ENCODE results near the gene PCCB. TPM values are rescaled to one million over a fixed set of nuclear protein-coding genes. Genes with fewer than 3 reads are reported as not detected.
A peak's percentile ranks its signal among the peaks of the same experiment; 100 is the strongest.
"Not testable (repeated sequence)": the region's sequence is repeated elsewhere in the genome, so short reads cannot be mapped to it uniquely, and the experiment has no call there.

Gene PCCB
- total RNA-seq, 2 donors from 2014 or later = 43.9 to 53.5 TPM

DNA sequence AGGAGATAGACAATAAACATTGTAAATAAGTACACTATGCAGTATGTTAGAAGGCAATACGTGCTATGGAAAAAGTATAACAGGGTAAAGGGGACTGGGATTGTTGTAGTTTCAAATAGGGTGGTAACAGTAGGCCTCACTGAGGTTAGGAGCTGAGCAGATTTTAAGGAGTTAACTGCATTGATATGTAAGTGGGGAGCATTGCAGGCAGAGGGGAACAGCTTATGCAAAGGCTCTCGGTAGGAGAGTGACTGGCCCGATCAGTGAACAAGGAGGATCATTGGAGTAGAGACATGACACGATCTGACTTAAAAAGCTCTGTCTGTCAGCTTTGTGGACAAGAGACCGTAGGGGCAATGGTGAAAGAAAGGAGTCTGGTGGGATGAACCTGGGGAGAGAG is 46.8 kb downstream of the PCCB start:
- no peak overlapping the region for H3K4me3 Mint-ChIP-seq
- DNase-seq (no peak), ATAC-seq (replicated peaks in 1 of 2) (no peak)
- no peak overlapping the region for H3K27ac Mint-ChIP-seq
- no peaks in the 10 kb centered on the region for H3K27me3 Mint-ChIP-seq (ENCODE audit: low read depth)
- no peaks in the 10 kb centered on the region for H3K9me3 Mint-ChIP-seq
- peaks cover 0 to 6% of the 10 kb centered on the region in 2 donors for H3K36me3 Mint-ChIP-seq (ENCODE audit: insufficient read depth in 2 of 2)
- no peaks in the 10 kb centered on the region for H3K4me1 Mint-ChIP-seq (ENCODE audit: low read depth)

DNA sequence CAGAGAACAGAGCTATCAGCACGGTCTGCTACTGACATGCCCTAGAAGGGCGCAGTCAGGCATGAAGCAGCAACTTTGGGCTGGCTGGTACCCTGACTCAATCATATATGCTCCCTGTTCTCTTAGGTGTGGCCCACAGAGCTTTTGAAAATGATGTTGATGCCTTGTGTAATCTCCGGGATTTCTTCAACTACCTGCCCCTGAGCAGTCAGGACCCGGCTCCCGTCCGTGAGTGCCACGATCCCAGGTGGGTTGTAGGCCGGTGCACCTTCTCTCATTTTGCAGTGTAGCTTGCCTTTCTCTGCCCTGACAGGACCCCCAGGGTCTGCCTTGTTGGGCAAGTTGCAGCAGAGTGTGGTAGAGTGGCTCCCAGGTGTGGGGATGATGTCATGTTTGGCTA is 47.7 kb downstream of the PCCB start:
- no peak for DNase-seq
- ATAC-seq (replicated peaks in 1 of 2) = no peak
- Mint-ChIP-seq H3K36me3 (ENCODE audit: insufficient read depth in 2 of 2) (peaks cover 0 to 6% of the 10 kb centered on the region in 2 donors), H3K4me3 (no peak overlapping the region), H3K27ac (no peak overlapping the region), H3K27me3 (ENCODE audit: low read depth) (no peaks in the 10 kb centered on the region), H3K9me3 (no peaks in the 10 kb centered on the region), H3K4me1 (ENCODE audit: low read depth) (no peaks in the 10 kb centered on the region)

DNA sequence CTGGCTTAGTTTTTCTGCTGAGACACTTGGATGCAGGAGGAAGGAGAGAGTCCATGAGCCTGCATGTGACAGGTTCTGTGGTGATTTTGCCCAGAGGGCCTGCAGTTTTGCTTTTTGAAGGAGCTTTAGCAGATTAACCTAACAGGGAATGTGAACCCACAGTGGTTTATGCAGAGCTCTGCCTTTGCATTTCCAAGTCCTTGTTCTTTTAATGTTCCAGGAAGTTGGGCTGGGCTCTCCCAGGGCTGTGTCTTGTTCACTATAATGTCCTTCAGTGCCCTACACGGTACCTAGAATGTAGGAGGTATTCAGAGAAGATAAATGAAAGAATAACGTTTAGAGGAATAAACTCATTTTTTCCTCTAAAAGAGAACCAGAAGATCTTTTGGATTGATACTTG is 50.3 kb downstream of the PCCB start:
- ATAC-seq (replicated peaks in 1 of 2) (no peak), DNase-seq (no peak)
- Mint-ChIP-seq H3K9me3 (no peaks in the 10 kb centered on the region), H3K27me3 (ENCODE audit: low read depth) (no peaks in the 10 kb centered on the region), H3K4me3 (no peak overlapping the region), H3K36me3 (ENCODE audit: insufficient read depth in 2 of 2) (peaks cover 0 to 6% of the 10 kb centered on the region in 2 donors), H3K4me1 (ENCODE audit: low read depth) (no peaks in the 10 kb centered on the region), H3K27ac (no peak overlapping the region)

DNA sequence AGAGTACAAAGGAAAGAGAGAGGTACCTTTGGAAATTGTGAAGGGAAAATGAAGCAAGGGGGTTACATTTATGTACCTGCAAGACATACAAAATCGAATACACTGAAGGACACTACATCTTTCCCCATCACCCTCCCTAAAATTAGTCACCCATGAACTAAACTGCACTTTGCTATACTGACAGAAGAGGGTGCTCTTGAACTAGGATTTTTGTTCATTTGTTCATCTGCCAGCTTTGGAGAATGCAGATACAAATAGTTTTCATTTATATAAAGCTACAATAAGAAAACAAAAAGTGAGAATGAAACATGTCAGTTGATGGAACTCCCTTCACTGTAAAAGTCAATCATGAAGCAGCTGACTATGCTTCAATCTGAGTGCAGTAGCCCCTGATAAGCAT is 55.7 kb downstream of the PCCB start:
- H3K4me1 Mint-ChIP-seq (ENCODE audit: low read depth) = no peaks in the 10 kb centered on the region
- H3K36me3 Mint-ChIP-seq (ENCODE audit: insufficient read depth in 2 of 2) = peaks cover 1 to 8% of the 10 kb centered on the region in 2 donors
- DNase-seq (peak in 1 of 2 donors; percentile 19), ATAC-seq (replicated peaks in 1 of 2) (no peak)
- no peak overlapping the region for H3K4me3 Mint-ChIP-seq
- H3K9me3 Mint-ChIP-seq = no peaks in the 10 kb centered on the region
- H3K27ac Mint-ChIP-seq = peak overlapping the region; percentile 79
- no peaks in the 10 kb centered on the region for H3K27me3 Mint-ChIP-seq (ENCODE audit: low read depth)

DNA sequence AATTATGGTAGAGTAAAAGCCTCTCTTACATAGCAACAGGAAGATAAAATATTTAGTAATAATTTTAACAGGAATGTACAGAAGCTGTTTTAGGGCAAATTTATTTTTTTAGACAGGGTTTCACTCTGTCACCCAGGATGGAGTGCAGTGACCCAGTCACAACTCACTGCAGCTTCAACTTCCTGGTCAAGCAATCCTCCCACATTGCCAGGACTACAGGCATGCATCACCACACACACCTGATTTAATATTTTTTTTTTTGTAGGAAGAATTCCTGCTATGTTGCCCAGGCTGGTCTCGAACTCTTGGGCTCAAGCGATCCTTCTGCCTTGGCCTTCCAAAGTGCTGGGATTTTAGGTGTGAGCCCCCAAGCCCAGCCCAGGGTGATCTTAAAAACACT is 61.1 kb downstream of the PCCB start:
- H3K9me3 Mint-ChIP-seq = no peaks in the 10 kb centered on the region
- no peaks in the 10 kb centered on the region for H3K4me1 Mint-ChIP-seq (ENCODE audit: low read depth)
- H3K27me3 Mint-ChIP-seq (ENCODE audit: low read depth) = no peaks in the 10 kb centered on the region
- no peak overlapping the region for H3K27ac Mint-ChIP-seq
- ATAC-seq (replicated peaks in 1 of 2) (no peak), DNase-seq (no peak)
- no peak overlapping the region for H3K4me3 Mint-ChIP-seq
- H3K36me3 Mint-ChIP-seq (ENCODE audit: insufficient read depth in 2 of 2) = peaks cover 0 to 7% of the 10 kb centered on the region in 2 donors

DNA sequence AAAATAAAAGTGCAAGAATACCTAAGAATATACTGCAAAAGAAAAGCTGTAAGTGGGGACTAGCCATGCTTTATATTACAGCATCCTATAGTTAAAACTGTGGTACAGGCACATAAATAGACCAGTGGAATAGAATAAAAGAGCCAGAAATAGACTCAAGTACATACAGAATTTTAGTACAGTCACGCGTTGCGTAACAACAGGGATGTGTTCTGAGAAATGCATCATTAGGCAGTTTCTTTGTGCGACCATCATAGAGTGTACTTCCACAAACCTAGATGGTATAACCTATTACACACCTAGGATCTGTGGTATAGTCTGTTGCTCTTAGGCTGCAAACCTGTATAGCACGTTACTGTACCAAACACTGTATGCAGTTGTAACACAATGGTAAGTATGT is 61.8 kb downstream of the PCCB start:
- peaks cover 0 to 12% of the 10 kb centered on the region in 2 donors for H3K36me3 Mint-ChIP-seq (ENCODE audit: insufficient read depth in 2 of 2)
- H3K27ac Mint-ChIP-seq = peak overlapping the region; percentile 46
- no peaks in the 10 kb centered on the region for H3K4me1 Mint-ChIP-seq (ENCODE audit: low read depth)
- H3K4me3 Mint-ChIP-seq = no peak overlapping the region
- H3K9me3 Mint-ChIP-seq = no peaks in the 10 kb centered on the region
- no peaks in the 10 kb centered on the region for H3K27me3 Mint-ChIP-seq (ENCODE audit: low read depth)
- no peak for ATAC-seq (replicated peaks in 1 of 2)
- DNase-seq = no peak

DNA sequence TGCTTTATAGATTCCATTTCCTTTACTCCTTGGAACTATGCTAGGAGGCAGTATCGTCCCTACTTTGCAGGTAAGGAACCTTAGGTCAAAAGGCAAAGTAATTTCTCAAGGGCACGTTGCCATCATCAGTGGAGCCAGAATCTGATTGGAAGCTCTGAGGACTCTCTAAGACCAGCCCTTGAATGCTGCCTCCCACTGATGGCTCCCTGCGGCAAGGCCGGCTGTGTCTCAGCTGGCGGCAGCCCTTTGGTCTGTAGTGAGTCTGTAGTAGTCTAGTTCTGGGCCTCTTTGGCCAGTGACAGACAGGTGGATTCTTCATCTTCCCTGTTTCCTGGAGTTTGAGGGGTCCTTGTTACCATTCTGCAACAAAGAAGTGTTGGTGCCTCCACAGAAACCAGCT is 76.2 kb downstream of the PCCB start:
- Mint-ChIP-seq H3K27ac (peak overlapping the region; percentile 7), H3K4me3 (no peak overlapping the region), H3K9me3 (peaks cover 9 to 11% of the 10 kb centered on the region in 2 donors), H3K36me3 (ENCODE audit: insufficient read depth in 2 of 2) (peaks cover 20 to 44% of the 10 kb centered on the region in 2 donors), H3K4me1 (ENCODE audit: low read depth) (no peaks in the 10 kb centered on the region), H3K27me3 (ENCODE audit: low read depth) (no peaks in the 10 kb centered on the region)
- no peak for ATAC-seq (replicated peaks in 1 of 2)
- DNase-seq = no peak

DNA sequence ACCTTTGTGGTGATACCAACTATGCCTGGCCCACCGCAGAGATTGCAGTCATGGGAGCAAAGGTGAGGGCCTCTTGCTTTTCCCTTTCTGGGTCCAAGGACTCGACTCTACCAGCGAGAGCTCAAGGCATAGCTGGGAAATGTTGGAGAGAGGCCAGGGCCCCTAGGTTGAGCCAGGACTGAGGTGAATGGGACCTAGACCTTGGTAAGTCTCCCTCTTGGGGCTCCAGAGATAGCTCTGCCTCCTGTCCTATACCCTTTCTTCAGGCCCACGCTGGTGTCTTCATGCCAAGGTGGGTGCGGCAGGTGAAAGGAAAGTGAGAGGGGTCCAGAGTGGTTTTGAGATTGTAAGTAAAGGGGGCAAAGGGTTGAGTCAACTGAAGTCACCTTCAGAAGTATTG is 77.5 kb downstream of the PCCB start:
- H3K9me3 Mint-ChIP-seq = peaks cover 3 to 5% of the 10 kb centered on the region in 2 donors

DNA sequence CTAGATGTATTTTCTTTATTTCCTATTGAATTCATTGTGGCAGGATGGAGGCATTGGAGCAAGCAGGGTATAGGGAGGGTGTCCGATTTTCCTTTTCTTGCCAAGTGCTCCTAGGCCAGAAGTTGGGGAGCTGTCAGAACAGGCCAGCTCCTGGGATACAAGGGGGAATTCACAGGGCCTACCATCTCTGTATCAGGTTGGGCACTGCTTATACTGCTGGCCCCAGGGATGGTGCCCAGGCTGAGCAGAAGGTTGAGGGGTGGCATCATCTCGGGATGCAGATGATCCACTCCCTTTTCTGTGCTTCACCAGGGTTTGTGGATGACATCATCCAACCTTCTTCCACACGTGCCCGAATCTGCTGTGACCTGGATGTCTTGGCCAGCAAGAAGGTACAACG is 79.5 kb downstream of the PCCB start:
- H3K27me3 Mint-ChIP-seq (ENCODE audit: low read depth) = no peaks in the 10 kb centered on the region
- peaks cover 4 to 19% of the 10 kb centered on the region in 2 donors for H3K36me3 Mint-ChIP-seq (ENCODE audit: insufficient read depth in 2 of 2)
- DNase-seq = no peak
- H3K9me3 Mint-ChIP-seq = no peaks in the 10 kb centered on the region
- no peak overlapping the region for H3K4me3 Mint-ChIP-seq
- no peaks in the 10 kb centered on the region for H3K4me1 Mint-ChIP-seq (ENCODE audit: low read depth)
- peak overlapping the region; percentile 28 for H3K27ac Mint-ChIP-seq
- ATAC-seq (replicated peaks in 1 of 2) = no peak

More for the DNA sequence above, 77.5 kb downstream of the PCCB start:
- Mint-ChIP-seq H3K36me3 (ENCODE audit: insufficient read depth in 2 of 2) (peaks cover 13 to 31% of the 10 kb centered on the region in 2 donors), H3K4me1 (ENCODE audit: low read depth) (no peaks in the 10 kb centered on the region), H3K27me3 (ENCODE audit: low read depth) (no peaks in the 10 kb centered on the region), H3K27ac (no peak overlapping the region), H3K4me3 (no peak overlapping the region)
- ATAC-seq (replicated peaks in 1 of 2) (no peak), DNase-seq (no peak)

DNA sequence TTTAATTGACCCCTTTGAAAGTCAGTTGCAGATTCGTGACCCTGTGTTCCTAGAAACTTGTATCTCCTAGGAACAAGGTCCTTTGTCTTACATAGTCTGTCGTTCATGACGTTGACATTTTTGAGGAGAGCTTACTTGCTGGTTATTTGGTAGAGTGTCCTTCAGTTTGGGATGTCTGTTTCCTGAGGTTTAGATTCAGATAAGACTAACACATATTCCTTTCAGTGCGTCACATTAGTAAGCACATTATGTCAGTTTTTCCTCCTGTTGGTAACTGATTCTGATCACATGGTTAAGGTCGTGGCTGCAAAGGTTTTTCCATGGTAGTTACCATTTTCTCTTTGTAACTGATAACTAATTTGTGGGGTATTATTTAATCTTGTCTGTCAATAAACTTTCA is 80.8 kb downstream of the PCCB start:
- ATAC-seq (replicated peaks in 1 of 2) (no peak), DNase-seq (no peak)
- Mint-ChIP-seq H3K36me3 (ENCODE audit: insufficient read depth in 2 of 2) (peaks cover 3 to 14% of the 10 kb centered on the region in 2 donors), H3K27ac (no peak overlapping the region), H3K4me1 (ENCODE audit: low read depth) (no peaks in the 10 kb centered on the region), H3K4me3 (no peak overlapping the region), H3K9me3 (no peaks in the 10 kb centered on the region), H3K27me3 (ENCODE audit: low read depth) (no peaks in the 10 kb centered on the region)

DNA sequence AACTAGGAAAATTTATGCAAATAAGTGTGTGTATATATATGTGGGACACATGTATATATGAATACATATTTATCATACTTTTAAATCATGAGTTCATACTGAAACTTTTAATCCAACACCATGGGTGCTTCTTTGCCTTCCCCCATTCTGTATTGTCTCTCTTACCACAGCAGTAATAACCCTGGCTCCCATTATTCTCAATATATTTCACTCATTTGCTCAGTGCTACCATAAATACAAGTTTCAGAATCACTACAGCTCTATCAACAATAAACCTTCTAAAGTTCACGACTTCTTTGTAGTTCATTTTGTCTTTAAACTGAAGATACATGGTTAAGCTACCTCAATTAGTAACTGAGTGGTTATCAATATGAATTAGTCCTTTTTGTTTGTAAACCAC is 82.2 kb downstream of the PCCB start:
- Mint-ChIP-seq H3K4me1 (ENCODE audit: low read depth) (no peaks in the 10 kb centered on the region), H3K36me3 (ENCODE audit: insufficient read depth in 2 of 2) (peaks cover 1 to 11% of the 10 kb centered on the region in 2 donors), H3K27me3 (ENCODE audit: low read depth) (no peaks in the 10 kb centered on the region), H3K9me3 (no peaks in the 10 kb centered on the region), H3K27ac (no peak overlapping the region), H3K4me3 (no peak overlapping the region)
- no peak for ATAC-seq (replicated peaks in 1 of 2)
- no peak for DNase-seq

DNA sequence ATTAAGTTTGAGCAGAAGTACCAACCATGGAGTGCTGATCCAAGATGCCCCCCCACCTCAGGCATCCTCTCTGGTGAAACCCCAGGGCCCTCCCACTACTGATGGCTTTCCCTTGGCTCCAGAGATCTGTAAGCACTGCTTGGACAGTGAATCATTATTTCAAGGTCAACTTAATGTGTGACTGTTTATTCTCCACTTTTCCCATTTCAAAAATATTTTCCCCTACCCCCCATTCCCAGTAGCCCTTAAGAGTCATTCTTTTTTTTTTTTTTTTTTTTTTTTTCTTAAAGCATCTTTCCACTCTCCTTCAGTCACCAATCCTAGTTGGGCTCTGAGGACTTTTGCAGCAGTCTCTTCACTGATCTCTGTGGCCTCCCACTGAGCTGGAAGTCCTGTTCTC is 82.6 kb downstream of the PCCB start:
- no peaks in the 10 kb centered on the region for H3K9me3 Mint-ChIP-seq
- H3K27ac Mint-ChIP-seq = no peak overlapping the region
- H3K36me3 Mint-ChIP-seq (ENCODE audit: insufficient read depth in 2 of 2) = peaks cover 1 to 11% of the 10 kb centered on the region in 2 donors
- no peaks in the 10 kb centered on the region for H3K4me1 Mint-ChIP-seq (ENCODE audit: low read depth)
- H3K27me3 Mint-ChIP-seq (ENCODE audit: low read depth) = no peaks in the 10 kb centered on the region
- DNase-seq (no peak), ATAC-seq (replicated peaks in 1 of 2) (no peak)
- H3K4me3 Mint-ChIP-seq = no peak overlapping the region

DNA sequence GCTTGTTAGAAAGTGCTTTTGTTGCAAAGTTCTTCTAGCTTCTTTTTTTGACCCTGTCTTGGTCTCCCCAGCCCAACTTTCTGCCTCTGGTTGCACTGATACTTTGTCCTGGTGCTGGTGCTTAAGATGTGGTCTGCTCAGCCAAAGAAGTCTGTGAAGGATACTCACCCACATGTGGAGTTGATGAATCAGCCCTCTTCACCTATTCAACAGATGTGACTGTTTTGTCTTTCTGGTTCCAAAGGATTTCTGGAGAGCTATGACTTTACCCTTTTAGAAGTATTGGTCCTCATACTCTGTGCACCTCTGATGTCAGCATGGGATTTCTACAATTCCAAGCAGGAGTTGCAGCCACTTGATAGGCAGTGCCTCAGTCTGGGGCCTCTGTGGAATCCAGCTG is 84.1 kb downstream of the PCCB start:
- ATAC-seq (replicated peaks in 1 of 2) = peak in 1 of 2 donors; percentile 30
- Mint-ChIP-seq H3K27ac (no peak overlapping the region), H3K36me3 (ENCODE audit: insufficient read depth in 2 of 2) (peaks cover 1 to 17% of the 10 kb centered on the region in 2 donors), H3K4me3 (no peak overlapping the region), H3K27me3 (ENCODE audit: low read depth) (no peaks in the 10 kb centered on the region), H3K4me1 (ENCODE audit: low read depth) (no peaks in the 10 kb centered on the region), H3K9me3 (no peaks in the 10 kb centered on the region)
- no peak for DNase-seq

DNA sequence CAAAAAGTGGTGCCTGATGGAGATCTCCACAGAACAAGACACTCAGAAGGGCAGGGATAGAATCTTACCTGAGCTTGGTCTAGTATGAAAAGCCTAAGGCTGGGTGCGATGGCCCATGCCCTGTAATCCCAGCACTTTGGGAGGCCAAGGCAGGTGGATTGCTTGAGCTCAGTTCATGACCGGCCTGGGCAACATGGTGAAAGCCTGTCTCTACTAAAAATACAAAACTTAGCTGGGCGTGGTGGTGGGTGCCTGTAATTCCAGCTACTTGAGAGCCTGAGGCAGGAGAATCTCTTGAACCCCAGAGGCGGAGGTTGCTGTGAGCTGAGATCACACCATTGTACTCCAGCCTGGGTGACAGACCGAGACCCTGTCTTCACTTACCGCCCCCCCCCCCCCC is 84.6 kb downstream of the PCCB start:
- H3K36me3 Mint-ChIP-seq (ENCODE audit: insufficient read depth in 2 of 2) = peaks cover 1 to 15% of the 10 kb centered on the region in 2 donors
- not testable (repeated sequence) for H3K4me1 Mint-ChIP-seq (ENCODE audit: low read depth); DNase-seq; H3K27me3 Mint-ChIP-seq (ENCODE audit: low read depth); H3K4me3 Mint-ChIP-seq; H3K9me3 Mint-ChIP-seq; ATAC-seq (replicated peaks in 1 of 2); H3K27ac Mint-ChIP-seq

Measured in activated T-cell treated with anti-CD3 and anti-CD28 coated beads, Interleukin-2, amount 50 U/mL, for 72 hours (primary cell).